ENCODE data around the gene MCTP2. TPM values are rescaled to one million over a fixed set of nuclear protein-coding genes. Genes with fewer than 3 reads are reported as not detected.

The MCTP2 gene
- total and polyA plus RNA-seq, 2 of the 13 experiments (the other 11 are each of a cell fraction or from before 2014, with no cell fraction given) = 5.1 to 8.6 TPM

DNA sequence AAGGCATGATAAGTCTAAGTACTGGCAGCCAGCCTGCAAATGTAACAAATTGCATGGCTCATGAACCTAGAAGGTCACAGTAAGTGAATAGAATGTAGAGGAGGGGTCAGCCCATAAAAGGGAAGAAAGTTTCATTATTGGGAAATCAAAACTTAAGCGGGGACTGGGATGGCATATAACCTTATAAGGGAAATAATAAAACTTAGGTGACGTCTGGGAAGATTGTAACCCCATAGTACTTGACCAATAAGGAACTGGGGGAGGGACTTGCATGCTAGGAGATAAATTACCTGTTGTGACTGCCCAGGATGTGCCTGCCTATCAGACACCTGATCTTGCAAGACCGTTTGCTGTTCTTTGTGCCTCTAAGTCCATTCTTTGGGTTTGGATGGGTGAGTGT, 28.1 kb upstream of the MCTP2 start:
- no peak overlapping the region for H3K4me2 ChIP-seq (ENCODE audit: low read depth, low read length)
- no peak for ATAC-seq
- TF ChIP-seq, protein P1, sequence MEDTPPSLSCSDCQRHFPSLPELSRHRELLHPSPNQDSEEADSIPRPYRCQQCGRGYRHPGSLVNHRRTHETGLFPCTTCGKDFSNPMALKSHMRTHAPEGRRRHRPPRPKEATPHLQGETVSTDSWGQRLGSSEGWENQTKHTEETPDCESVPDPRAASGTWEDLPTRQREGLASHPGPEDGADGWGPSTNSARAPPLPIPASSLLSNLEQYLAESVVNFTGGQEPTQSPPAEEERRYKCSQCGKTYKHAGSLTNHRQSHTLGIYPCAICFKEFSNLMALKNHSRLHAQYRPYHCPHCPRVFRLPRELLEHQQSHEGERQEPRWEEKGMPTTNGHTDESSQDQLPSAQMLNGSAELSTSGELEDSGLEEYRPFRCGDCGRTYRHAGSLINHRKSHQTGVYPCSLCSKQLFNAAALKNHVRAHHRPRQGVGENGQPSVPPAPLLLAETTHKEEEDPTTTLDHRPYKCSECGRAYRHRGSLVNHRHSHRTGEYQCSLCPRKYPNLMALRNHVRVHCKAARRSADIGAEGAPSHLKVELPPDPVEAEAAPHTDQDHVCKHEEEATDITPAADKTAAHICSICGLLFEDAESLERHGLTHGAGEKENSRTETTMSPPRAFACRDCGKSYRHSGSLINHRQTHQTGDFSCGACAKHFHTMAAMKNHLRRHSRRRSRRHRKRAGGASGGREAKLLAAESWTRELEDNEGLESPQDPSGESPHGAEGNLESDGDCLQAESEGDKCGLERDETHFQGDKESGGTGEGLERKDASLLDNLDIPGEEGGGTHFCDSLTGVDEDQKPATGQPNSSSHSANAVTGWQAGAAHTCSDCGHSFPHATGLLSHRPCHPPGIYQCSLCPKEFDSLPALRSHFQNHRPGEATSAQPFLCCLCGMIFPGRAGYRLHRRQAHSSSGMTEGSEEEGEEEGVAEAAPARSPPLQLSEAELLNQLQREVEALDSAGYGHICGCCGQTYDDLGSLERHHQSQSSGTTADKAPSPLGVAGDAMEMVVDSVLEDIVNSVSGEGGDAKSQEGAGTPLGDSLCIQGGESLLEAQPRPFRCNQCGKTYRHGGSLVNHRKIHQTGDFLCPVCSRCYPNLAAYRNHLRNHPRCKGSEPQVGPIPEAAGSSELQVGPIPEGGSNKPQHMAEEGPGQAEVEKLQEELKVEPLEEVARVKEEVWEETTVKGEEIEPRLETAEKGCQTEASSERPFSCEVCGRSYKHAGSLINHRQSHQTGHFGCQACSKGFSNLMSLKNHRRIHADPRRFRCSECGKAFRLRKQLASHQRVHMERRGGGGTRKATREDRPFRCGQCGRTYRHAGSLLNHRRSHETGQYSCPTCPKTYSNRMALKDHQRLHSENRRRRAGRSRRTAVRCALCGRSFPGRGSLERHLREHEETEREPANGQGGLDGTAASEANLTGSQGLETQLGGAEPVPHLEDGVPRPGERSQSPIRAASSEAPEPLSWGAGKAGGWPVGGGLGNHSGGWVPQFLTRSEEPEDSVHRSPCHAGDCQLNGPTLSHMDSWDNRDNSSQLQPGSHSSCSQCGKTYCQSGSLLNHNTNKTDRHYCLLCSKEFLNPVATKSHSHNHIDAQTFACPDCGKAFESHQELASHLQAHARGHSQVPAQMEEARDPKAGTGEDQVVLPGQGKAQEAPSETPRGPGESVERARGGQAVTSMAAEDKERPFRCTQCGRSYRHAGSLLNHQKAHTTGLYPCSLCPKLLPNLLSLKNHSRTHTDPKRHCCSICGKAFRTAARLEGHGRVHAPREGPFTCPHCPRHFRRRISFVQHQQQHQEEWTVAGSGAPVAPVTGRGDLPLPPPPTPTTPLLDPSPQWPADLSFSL (CRISPR knock-in tag; IDR thresholded peaks at IDR 0.05) = no peak
- TF ChIP-seq ETV6 (CRISPR knock-in tag; conservative IDR thresholded peaks at IDR 0.05) (no peak), ZNF616 (CRISPR knock-in tag; IDR thresholded peaks at IDR 0.05; ENCODE audit: low read depth) (no peak), ZNF891 (CRISPR knock-in tag; IDR thresholded peaks at IDR 0.05) (no peak), NR3C1 (CRISPR knock-in tag; IDR thresholded peaks at IDR 0.05) (no peak), RAD51 (IDR thresholded peaks at IDR 0.05; ENCODE audit: borderline replicate concordance) (no peak), ZNF75D (CRISPR knock-in tag; IDR thresholded peaks at IDR 0.05; ENCODE audit: borderline replicate concordance) (no peak), ZNF605 (CRISPR knock-in tag; IDR thresholded peaks at IDR 0.05) (no peak), BRD4 (CRISPR knock-in tag; IDR thresholded peaks at IDR 0.05) (no peak), ZNF790 (CRISPR knock-in tag; IDR thresholded peaks at IDR 0.05; ENCODE audit: borderline replicate concordance) (no peak)
- TF ChIP-seq, protein P2, sequence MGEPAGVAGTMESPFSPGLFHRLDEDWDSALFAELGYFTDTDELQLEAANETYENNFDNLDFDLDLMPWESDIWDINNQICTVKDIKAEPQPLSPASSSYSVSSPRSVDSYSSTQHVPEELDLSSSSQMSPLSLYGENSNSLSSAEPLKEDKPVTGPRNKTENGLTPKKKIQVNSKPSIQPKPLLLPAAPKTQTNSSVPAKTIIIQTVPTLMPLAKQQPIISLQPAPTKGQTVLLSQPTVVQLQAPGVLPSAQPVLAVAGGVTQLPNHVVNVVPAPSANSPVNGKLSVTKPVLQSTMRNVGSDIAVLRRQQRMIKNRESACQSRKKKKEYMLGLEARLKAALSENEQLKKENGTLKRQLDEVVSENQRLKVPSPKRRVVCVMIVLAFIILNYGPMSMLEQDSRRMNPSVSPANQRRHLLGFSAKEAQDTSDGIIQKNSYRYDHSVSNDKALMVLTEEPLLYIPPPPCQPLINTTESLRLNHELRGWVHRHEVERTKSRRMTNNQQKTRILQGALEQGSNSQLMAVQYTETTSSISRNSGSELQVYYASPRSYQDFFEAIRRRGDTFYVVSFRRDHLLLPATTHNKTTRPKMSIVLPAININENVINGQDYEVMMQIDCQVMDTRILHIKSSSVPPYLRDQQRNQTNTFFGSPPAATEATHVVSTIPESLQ (CRISPR knock-in tag; conservative IDR thresholded peaks at IDR 0.05) = no peak
- TF ChIP-seq, protein P3, sequence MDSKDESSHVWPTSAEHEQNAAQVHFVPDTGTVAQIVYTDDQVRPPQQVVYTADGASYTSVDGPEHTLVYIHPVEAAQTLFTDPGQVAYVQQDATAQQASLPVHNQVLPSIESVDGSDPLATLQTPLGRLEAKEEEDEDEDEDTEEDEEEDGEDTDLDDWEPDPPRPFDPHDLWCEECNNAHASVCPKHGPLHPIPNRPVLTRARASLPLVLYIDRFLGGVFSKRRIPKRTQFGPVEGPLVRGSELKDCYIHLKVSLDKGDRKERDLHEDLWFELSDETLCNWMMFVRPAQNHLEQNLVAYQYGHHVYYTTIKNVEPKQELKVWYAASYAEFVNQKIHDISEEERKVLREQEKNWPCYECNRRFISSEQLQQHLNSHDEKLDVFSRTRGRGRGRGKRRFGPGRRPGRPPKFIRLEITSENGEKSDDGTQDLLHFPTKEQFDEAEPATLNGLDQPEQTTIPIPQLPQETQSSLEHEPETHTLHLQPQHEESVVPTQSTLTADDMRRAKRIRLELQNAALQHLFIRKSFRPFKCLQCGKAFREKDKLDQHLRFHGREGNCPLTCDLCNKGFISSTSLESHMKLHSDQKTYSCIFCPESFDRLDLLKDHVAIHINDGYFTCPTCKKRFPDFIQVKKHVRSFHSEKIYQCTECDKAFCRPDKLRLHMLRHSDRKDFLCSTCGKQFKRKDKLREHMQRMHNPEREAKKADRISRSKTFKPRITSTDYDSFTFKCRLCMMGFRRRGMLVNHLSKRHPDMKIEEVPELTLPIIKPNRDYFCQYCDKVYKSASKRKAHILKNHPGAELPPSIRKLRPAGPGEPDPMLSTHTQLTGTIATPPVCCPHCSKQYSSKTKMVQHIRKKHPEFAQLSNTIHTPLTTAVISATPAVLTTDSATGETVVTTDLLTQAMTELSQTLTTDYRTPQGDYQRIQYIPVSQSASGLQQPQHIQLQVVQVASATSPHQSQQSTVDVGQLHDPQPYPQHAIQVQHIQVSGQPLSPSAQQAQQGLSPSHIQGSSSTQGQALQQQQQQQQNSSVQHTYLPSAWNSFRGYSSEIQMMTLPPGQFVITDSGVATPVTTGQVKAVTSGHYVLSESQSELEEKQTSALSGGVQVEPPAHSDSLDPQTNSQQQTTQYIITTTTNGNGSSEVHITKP (CRISPR knock-in tag; IDR thresholded peaks at IDR 0.05; ENCODE audit: low read depth) = no peak

More for the DNA sequence above, 28.1 kb upstream of the MCTP2 start:
- in situ Hi-C loops (cut with HindIII; ENCODE audit: extremely low pct_ligation_motif_present, low pct_unique_long_range_greater_than_20kb) = no loop called here
- no peak overlapping the region for H2AFZ ChIP-seq (ENCODE audit: low read length)
- H3K9me3 ChIP-seq (ENCODE audit: low read length) = no peaks in the 10 kb centered on the region
- WGBS (ENCODE audit: low lambda C conversion rate) = 11% methylated on average over 3 of the region's 3 CpGs
- no peaks in the 10 kb centered on the region for H3K27me3 ChIP-seq (ENCODE audit: control insufficient read depth in 1 of 2, insufficient read depth in 2 of 2, low read length in 2 of 2)
- H3K4me1 ChIP-seq (ENCODE audit: insufficient read depth, low read length) = no peaks in the 10 kb centered on the region
- DNase-seq (ENCODE audit: low spot score) (no peak), FAIRE-seq (no peak)
- no peaks in the 10 kb centered on the region for H3K36me3 ChIP-seq (replicated peaks in 1 of 2; ENCODE audit: control insufficient read depth in 1 of 2, insufficient read depth in 2 of 2, low read length in 2 of 2)
- H3K27ac ChIP-seq (ENCODE audit: extremely low read length, insufficient read depth, low read length) = no peak overlapping the region
- no peak overlapping the region for H3K9ac ChIP-seq (ENCODE audit: insufficient read depth, low read depth, low read length)
- intact Hi-C loops (cut with micrococcal nuclease; ENCODE audit: unreplicated experiment) = no loop called here
- CTCF ChIA-PET (ENCODE audit: low intra/inter-chr PET ratio, low total read pairs) = no interaction called here
- POLR2A ChIA-PET = no interaction called here
- no peaks in the 10 kb centered on the region for H4K20me1 ChIP-seq (ENCODE audit: insufficient read depth, low read length)
- no TSS peak for BruUV-seq (replicated peaks)
- H3K4me3 ChIP-seq (replicated peaks in 1 of 3; ENCODE audit: insufficient read depth in 1 of 3, low read depth in 2 of 3, low read length in 3 of 3) = no peak overlapping the region
- H3K79me2 ChIP-seq (ENCODE audit: insufficient read depth, low read length) = no peaks in the 10 kb centered on the region

All from HepG2 (cell line).